Urinary bladder (tissue), 4 donors: ENCODE data around the gene WBP2NL. TPM values are rescaled to one million over a fixed set of nuclear protein-coding genes. Genes with fewer than 3 reads are reported as not detected.
"Not testable (repeated sequence)": the region's sequence is repeated elsewhere in the genome, so short reads cannot be mapped to it uniquely, and the experiment has no call there.

Experiments used
- DNase-seq: peaks from one replicate; pipeline ENCODE4 v3.0.0-alpha.2; 2015; ENCODE audit errors: extremely low spot score
- H3K27ac ChIP-seq: one replicate; pipeline ENCODE4 v1.5.1; 2013; ENCODE audit warnings: low read depth, mild to moderate bottlenecking, moderate library complexity
- H3K36me3 ChIP-seq: one replicate; pipeline ENCODE4 v1.6.1; 2013; ENCODE audit warnings: mild to moderate bottlenecking, moderate library complexity; ENCODE audit not compliant: insufficient read depth
- H3K4me1 ChIP-seq: one replicate; pipeline ENCODE4 v1.6.1; 2013; ENCODE audit warnings: mild to moderate bottlenecking, moderate library complexity; ENCODE audit not compliant: insufficient read depth
- H3K4me3 ChIP-seq: one replicate; pipeline ENCODE4 v1.5.1; 2013; ENCODE audit warnings: low read depth, low read length
- WGBS: extraction: QIAGEN DNeasy Blood & Tissue Kit; methylation state at CpG from one replicate; pipeline ENCODE4 v1.1.7; 2013; 5-methylcytosine and 5-hydroxymethylcytosine counted together
- polyA plus RNA-seq: library from polyadenylated mRNA; stranded (reverse); fragments of 200-250 nt; gene quantifications from one replicate; pipeline ENCODE4 v1.2.3, GENCODE V29; 2013
- total RNA-seq: library from RNA; depleted of rRNA; stranded (reverse); fragments of >200 nt; gene quantifications from one replicate; pipeline ENCODE4 v1.2.3, GENCODE V29; 2014
- donor health status: healthy with polysubstance abuse.
- donor health status: healthy.

WBP2NL gene
- total and polyA plus RNA-seq, 2 donors = 0.98 to 5.2 TPM

- Histone ChIP-seq H3K27ac (no peak overlapping the region), H3K36me3 (no peaks in the 10 kb centered on the region), H3K4me1 (no peaks in the 10 kb centered on the region), H3K4me3 (no peak overlapping the region)
- 97% methylated on average over 7 of the region's 7 CpGs for WGBS
- DNase-seq = no peak
These were observed 67.7 kb downstream of the WBP2NL start for GRCh38 chr22:42066126-42066761.

- Histone ChIP-seq H3K27ac (no peak overlapping the region), H3K4me1 (no peaks in the 10 kb centered on the region), H3K36me3 (no peaks in the 10 kb centered on the region), H3K4me3 (no peak overlapping the region)
- WGBS = 97% methylated on average over 10 of the region's 10 CpGs
- no peak for DNase-seq
These were observed 68.3 kb downstream of the WBP2NL start for GRCh38 chr22:42066937-42067336.

GRCh38 chr22:42067671-42068251, 69.2 kb downstream of the WBP2NL start:
- no peaks in the 10 kb centered on the region for H3K36me3 ChIP-seq
- H3K4me1 ChIP-seq = no peaks in the 10 kb centered on the region
- WGBS = 98% methylated on average over 14 of the region's 14 CpGs
- no peak overlapping the region for H3K4me3 ChIP-seq
- no peak overlapping the region for H3K27ac ChIP-seq
- no peak for DNase-seq

- DNase-seq = no peak
- no peaks in the 10 kb centered on the region for H3K36me3 ChIP-seq
- WGBS = 94% methylated on average over 4 of the region's 4 CpGs
- no peak overlapping the region for H3K4me3 ChIP-seq
- no peak overlapping the region for H3K27ac ChIP-seq
- H3K4me1 ChIP-seq = no peaks in the 10 kb centered on the region
These were observed 69.7 kb downstream of the WBP2NL start for GRCh38 chr22:42068291-42068690.

- H3K4me1 ChIP-seq = no peaks in the 10 kb centered on the region
These were observed 71.4 kb downstream of the WBP2NL start for GRCh38 chr22:42069801-42070516.

GRCh38 chr22:42070517-42071422, 72.2 kb downstream of the WBP2NL start, which contains the start of gene NAGA:
Gene NAGA (minus strand): TSS chr22:42070812. CDS start chr22:42070297, 515 bp downstream.
- H3K27ac ChIP-seq = peak within 1 kb of the TSS; percentile 73
- H3K36me3 ChIP-seq = no peaks in the 10 kb centered on the region
- peak within 1 kb of the TSS; percentile 52 for H3K4me3 ChIP-seq
- H3K4me1 ChIP-seq = no peaks in the 10 kb centered on the region
- peak; percentile 94 for DNase-seq
- WGBS = under 1% methylated on average over 56 of the region's 56 CpGs

More at GRCh38 chr22:42069801-42070516, 71.4 kb downstream of the WBP2NL start:
- peak overlapping the region; percentile 52 for H3K4me3 ChIP-seq
- H3K36me3 ChIP-seq = no peaks in the 10 kb centered on the region
- DNase-seq = no peak
- peak overlapping the region; percentile 73 for H3K27ac ChIP-seq
- WGBS = 13% methylated on average over 19 of the region's 19 CpGs

GRCh38 chr22:42071508-42071907, 72.9 kb downstream of the WBP2NL start:
- DNase-seq, H3K27ac ChIP-seq, H3K36me3 ChIP-seq, H3K4me1 ChIP-seq, H3K4me3 ChIP-seq: not testable (repeated sequence)
- WGBS = 69% methylated on average over 7 of the region's 7 CpGs

- H3K4me3 ChIP-seq = no peak overlapping the region
- H3K4me1 ChIP-seq = no peaks in the 10 kb centered on the region
- no peaks in the 10 kb centered on the region for H3K36me3 ChIP-seq
- H3K27ac ChIP-seq = no peak overlapping the region
- WGBS = 88% methylated on average over 8 of the region's 8 CpGs
- no peak for DNase-seq
These were observed 74.2 kb downstream of the WBP2NL start for GRCh38 chr22:42072606-42073330.

- H3K36me3 ChIP-seq = no peaks in the 10 kb centered on the region
- H3K27ac ChIP-seq = peak overlapping the region; percentile 76
- no peaks in the 10 kb centered on the region for H3K4me1 ChIP-seq
- H3K4me3 ChIP-seq = peak overlapping the region; percentile 63
- no peak for DNase-seq
- WGBS = 56% methylated on average over 14 of the region's 14 CpGs
These were observed 75.0 kb downstream of the WBP2NL start for GRCh38 chr22:42073621-42074041.

GRCh38 chr22:42074132-42074811, 75.7 kb downstream of the WBP2NL start, which contains the start of gene PHETA2:
Gene PHETA2 (plus strand): TSS chr22:42074248. CDS start chr22:42077294, 3,046 bp downstream.
- H3K4me3 ChIP-seq = peak within 1 kb of the TSS; percentile 63
- DNase-seq = no peak
- H3K36me3 ChIP-seq = no peaks in the 10 kb centered on the region
- peak within 1 kb of the TSS; percentile 76 for H3K27ac ChIP-seq
- H3K4me1 ChIP-seq = no peaks in the 10 kb centered on the region
- under 1% methylated on average over 55 of the region's 55 CpGs for WGBS

GRCh38 chr22:42074846-42075676, 76.5 kb downstream of the WBP2NL start:
- DNase-seq = no peak
- Histone ChIP-seq H3K36me3 (no peaks in the 10 kb centered on the region), H3K27ac (peak overlapping the region; percentile 76), H3K4me1 (no peaks in the 10 kb centered on the region), H3K4me3 (peak overlapping the region; percentile 63)
- 49% methylated on average over 9 of the region's 9 CpGs for WGBS
